NCI-H526 treated with DMSO at 0.1 percent for 48 hours (cell line): ENCODE measurements around the gene CHST5.
A peak's percentile ranks its signal among the peaks of the same experiment; 100 is the strongest.

Experiments
- DNase-seq: peaks from one replicate; lab custom pipeline; 2025; lab: John Stamatoyannopoulos, UW

Gene CHST5

GRCh38 chr16:75535901-75536300 is at the start of gene CHST5:
Gene CHST5, minus strand, starts transcription at chr16:75536108. Its CDS starts 5,724 bp downstream, at chr16:75530384.
- no peak for DNase-seq

- DNase-seq: no peak
Measured at GRCh38 chr16:75584108-75584507, 48.2 kb upstream of the CHST5 start.

GRCh38 chr16:75579281-75579834 is 43.5 kb upstream of the CHST5 start:
- no peak for DNase-seq

GRCh38 chr16:75578725-75579124 is 42.8 kb upstream of the CHST5 start:
- no peak for DNase-seq

- DNase-seq: no peak
Measured at GRCh38 chr16:75578212-75578611, 42.3 kb upstream of the CHST5 start.

GRCh38 chr16:75576384-75576811 is 40.5 kb upstream of the CHST5 start:
- no peak for DNase-seq

- no peak for DNase-seq
Measured at GRCh38 chr16:75575958-75576357, 40.0 kb upstream of the CHST5 start.

- DNase-seq: no peak
Measured at GRCh38 chr16:75573955-75574354, 38.0 kb upstream of the CHST5 start.

GRCh38 chr16:75572864-75573542 is 37.1 kb upstream of the CHST5 start:
- no peak for DNase-seq

GRCh38 chr16:75570396-75571065 is 34.6 kb upstream of the CHST5 start:
- DNase-seq: no peak

- no peak for DNase-seq
Measured at GRCh38 chr16:75567911-75568310, 32.0 kb upstream of the CHST5 start.

- DNase-seq: no peak
Measured at GRCh38 chr16:75566758-75567255, 30.9 kb upstream of the CHST5 start.

- peak; percentile 62 for DNase-seq
Measured at GRCh38 chr16:75566040-75566757, 30.3 kb upstream of the CHST5 start, which contains the start of gene GABARAPL2. Gene GABARAPL2, plus strand, starts transcription at chr16:75566379. Its CDS starts 108 bp downstream, at chr16:75566487.

- no peak for DNase-seq
Measured at GRCh38 chr16:75565640-75566039, 29.7 kb upstream of the CHST5 start.

- no peak for DNase-seq
Measured at GRCh38 chr16:75559564-75560372, 23.9 kb upstream of the CHST5 start.

GRCh38 chr16:75558846-75559401 is 23.0 kb upstream of the CHST5 start:
- DNase-seq: no peak

- no peak for DNase-seq
Measured at GRCh38 chr16:75556431-75556950, 20.6 kb upstream of the CHST5 start.

GRCh38 chr16:75555707-75556430 is 20.0 kb upstream of the CHST5 start, which contains the start of gene TMEM231:
Gene TMEM231, minus strand, starts transcription at chr16:75556252. Its CDS starts 43 bp downstream, at chr16:75556209.
- peak; percentile 73 for DNase-seq

GRCh38 chr16:75555213-75555706 is 19.4 kb upstream of the CHST5 start:
- DNase-seq: peak; percentile 54

GRCh38 chr16:75552951-75553350 is 17.0 kb upstream of the CHST5 start:
- no peak for DNase-seq
